ENCODE data around the gene PON2.

PON2 gene

GRCh38 chr7:95441042-95441823 is 6.4 kb upstream of the PON2 start:
- no peak for DNase-seq

GRCh38 chr7:95440394-95441038 is 5.7 kb upstream of the PON2 start:
- no peak for DNase-seq

- DNase-seq, result no peak
Measured at GRCh38 chr7:95436407-95436806, 1.6 kb upstream of the PON2 start.

- peak in 1 of 5 experiments; percentile 10 for DNase-seq
Measured at GRCh38 chr7:95435422-95435780, 573 bp upstream of the PON2 start.

GRCh38 chr7:95433952-95434556 is 774 bp downstream of the PON2 start:
- DNase-seq, result no peak

GRCh38 chr7:95433129-95433528 is 1.7 kb downstream of the PON2 start:
- DNase-seq, result no peak

- DNase-seq, result no peak
Measured at GRCh38 chr7:95432606-95433005, 2.2 kb downstream of the PON2 start.

GRCh38 chr7:95430864-95431263 is 4.0 kb downstream of the PON2 start:
- DNase-seq, result no peak

GRCh38 chr7:95429241-95429990 is 5.4 kb downstream of the PON2 start:
- no peak for DNase-seq

- no peak for DNase-seq
Measured at GRCh38 chr7:95427914-95428516, 6.8 kb downstream of the PON2 start.

- DNase-seq, result no peak
Measured at GRCh38 chr7:95427166-95427565, 7.7 kb downstream of the PON2 start.

GRCh38 chr7:95425694-95426093 is 9.1 kb downstream of the PON2 start:
- no peak for DNase-seq

GRCh38 chr7:95424716-95425115 is 10.1 kb downstream of the PON2 start:
- DNase-seq, result no peak

- DNase-seq, result no peak
Measured at GRCh38 chr7:95421847-95422444, 12.9 kb downstream of the PON2 start.

- no peak for DNase-seq
Measured at GRCh38 chr7:95421000-95421846, 13.6 kb downstream of the PON2 start.

GRCh38 chr7:95412075-95412474 is 22.8 kb downstream of the PON2 start:
- peak in 1 of 5 experiments; percentile 35 for DNase-seq

GRCh38 chr7:95411666-95412065 is 23.2 kb downstream of the PON2 start:
- no peak for DNase-seq

- peak in 1 of 5 experiments; percentile 39 for DNase-seq
Measured at GRCh38 chr7:95411036-95411435, 23.8 kb downstream of the PON2 start.

GRCh38 chr7:95407751-95408150 is 27.1 kb downstream of the PON2 start:
- DNase-seq, result no peak

- DNase-seq, result no peak
Measured at GRCh38 chr7:95405800-95406199, 29.0 kb downstream of the PON2 start.

GRCh38 chr7:95405208-95405607 is 29.6 kb downstream of the PON2 start:
- DNase-seq, result no peak
